GM19023 (cell line): ENCODE data around the gene TYK2.

ENCODE experiments used
- ATAC-seq: cut with Tn5 transposase; IDR thresholded peaks from one replicate; pipeline ENCODE4 v1.9.1; 2021; ENCODE audit warnings: mild to moderate bottlenecking, moderate library complexity; ENCODE audit not compliant: unreplicated experiment

Gene TYK2

DNA sequence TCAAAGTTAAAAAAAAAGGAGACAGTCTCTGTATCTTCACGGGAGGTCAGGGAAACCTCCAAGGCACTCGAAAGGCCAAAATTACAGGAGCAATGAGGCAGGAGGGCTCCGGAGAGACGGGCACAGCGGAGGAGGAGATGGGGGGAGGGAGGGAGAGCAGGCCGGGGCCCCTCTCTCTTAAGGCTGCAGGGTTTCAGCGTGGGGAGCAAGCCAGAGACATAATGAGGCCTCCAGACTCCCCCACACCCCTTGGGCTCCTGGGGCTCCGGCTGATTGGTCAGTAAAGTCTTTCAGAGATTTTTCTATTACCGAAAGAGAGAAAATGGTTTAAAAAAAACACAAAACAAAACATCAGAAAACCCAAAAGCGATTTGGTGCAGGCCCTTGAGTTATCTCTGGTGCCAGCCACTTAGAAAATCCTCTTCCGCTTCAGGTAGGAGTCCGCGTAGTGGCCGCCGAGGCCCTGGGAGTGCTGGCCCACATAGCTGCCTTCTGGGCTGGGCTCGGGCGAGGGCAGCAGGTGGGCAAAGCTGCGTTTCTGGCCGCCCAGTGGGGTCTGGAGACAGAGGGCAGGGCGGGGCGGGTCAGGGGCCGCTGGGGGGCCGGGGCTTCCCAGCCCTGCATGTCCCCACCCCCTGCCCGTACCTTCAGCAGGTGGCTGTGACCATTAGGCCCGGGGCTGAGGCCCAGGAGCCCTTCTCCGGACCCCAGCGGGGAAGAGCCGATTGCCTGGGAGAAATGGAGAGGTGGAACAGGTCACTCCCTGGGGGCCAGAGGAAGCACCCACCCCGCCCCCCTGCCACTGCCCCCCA, 63.1 kb downstream of the TYK2 start:
- no peak for ATAC-seq

DNA sequence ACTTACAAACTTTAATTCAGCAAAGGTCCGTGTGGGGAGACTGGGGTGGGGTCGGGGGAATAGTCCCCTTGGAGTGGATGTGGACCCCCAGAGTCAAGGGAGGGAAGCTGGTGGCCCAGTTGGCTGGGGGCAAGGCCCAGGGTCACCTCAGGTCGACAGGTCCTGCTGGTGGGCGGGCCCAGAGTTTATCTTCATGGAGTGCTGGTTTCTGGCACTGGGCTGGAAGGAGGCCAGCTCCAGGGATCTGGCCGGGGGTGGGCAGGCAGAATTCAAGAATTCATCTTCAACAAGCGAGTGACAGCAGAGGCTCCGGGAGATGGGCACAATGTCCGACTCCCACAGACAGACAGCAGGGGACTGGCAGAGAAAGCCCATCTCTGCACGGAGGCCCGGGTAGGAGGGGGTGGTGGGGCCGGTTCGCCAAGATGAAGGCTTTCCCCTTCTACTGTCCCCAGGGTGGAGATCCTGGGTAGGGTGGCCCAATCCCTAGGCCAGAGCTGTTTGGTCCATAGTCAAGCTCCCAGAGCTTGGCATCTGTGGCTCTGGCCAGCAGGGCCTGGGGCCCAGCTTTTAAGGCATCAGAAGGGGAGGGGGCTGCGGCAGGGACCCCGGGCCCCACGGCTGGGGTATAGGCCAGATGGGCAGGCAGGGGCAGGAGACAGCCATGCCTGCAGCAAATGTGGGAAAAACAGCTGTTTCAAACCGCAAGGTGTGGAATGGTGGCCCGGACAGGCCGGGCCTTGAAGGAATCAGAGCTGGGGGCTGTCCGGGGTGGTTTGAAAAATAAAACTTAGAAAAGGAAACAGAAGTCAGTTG, 63.9 kb downstream of the TYK2 start:
- no peak for ATAC-seq

DNA sequence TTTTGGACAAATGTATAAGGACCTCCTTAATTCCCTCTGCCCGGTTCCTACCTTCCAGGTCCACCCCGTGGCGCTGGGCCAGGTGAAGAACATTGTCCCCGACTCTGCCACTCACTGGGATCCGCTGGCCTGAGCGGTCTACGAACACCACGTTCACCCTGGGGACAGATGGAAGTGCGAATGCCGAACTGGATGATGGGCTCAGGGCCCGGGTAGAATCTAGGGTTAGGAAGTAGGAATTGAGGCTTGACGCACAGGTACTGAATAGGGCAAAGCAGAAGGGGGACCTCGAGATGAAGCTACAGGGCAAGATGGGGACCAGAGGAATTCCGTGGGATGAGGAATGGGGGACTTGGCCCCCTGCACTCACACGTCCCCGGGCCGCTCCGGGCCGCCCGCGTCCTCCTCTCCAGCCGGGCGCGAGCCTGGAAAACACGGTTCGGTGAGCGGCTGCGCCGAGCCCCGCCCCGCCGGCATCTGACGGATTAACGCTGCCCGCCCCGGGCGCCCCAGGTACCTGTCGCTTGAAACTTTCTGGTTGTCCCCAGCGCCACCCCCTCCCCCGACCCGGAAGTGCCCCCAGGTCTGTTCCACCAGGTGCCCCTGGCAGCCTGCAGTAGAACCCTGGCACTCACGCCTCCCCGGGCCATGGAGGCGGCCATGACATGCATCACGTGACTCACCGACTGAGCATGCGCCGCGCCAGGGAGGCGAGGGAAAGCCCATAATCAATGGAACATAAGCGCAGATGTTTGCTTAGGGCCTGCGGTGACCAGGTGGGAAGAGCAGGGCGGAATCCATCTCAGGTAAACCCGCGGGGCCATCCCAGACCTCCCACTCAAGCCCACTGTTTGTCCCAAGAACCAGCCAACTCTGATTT, 64.8 kb downstream of the TYK2 start, which contains the start of gene FDX2:
Gene FDX2 (minus strand): TSS at position 681 of the 880 bp plus-strand sequence. CDS start 19 bp downstream, at position 662.
- ATAC-seq = no peak

DNA sequence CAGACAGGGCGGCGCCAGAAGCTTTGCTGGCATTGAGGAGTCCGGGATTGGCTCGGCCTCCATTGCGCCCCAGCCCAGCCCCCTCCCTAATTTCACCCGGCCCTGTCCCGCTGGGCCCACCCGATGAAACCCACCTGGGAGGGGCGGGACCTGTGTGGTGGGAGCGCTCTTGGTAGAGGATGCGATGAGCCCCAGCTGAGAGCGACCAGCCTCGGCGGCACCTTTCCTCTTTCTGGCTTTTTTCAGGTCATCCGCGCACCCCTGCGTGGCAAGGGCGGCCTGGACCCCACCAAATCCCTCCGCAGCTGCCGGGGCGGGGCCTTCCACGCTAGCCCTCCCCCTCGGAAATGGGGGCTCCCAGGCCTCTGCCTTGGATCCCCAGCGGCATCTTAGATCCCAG, 70.9 kb downstream of the TYK2 start, which contains the start of gene ZGLP1:
Gene ZGLP1 (minus strand): TSS at position 393 of the 400 bp plus-strand sequence.
- no peak for ATAC-seq

DNA sequence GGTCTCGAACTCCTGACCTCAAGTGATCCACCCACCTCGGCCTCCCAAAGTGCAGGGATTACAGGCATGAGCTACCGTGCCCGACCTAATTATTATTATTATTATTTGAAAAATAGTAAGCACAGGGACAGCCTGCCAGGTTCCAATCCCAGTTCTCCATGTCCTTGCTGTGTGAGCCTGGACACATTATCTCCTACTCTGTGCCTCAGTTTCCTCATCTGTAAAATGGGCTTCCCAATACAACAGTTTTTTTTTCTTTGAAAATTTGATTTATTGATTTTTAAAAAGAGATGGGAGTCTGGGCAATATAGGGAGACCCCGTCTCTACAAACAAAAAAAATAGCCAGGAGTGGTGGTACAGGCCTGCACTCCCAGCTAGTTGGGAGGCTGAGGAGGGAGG, 74.0 kb downstream of the TYK2 start:
- no peak for ATAC-seq

GRCh38 chr19:10305139-10305806, 75.1 kb downstream of the TYK2 start:
- no peak for ATAC-seq
